ENCODE measurements around the gene LYPD6B. TPM values are rescaled to one million over a fixed set of nuclear protein-coding genes. Genes with fewer than 3 reads are reported as not detected.

The LYPD6B gene
- total and polyA plus RNA-seq, 2 donors from 2014 or later, result 9.4 to 17.6 TPM

GRCh38 chr2:149017116-149017985, 21.1 kb upstream of the LYPD6B start:
- H3K9me3 ChIP-seq (ENCODE audit: control insufficient read depth in 2 of 3, insufficient read depth in 1 of 3, low read length in 3 of 3), result no peaks in the 10 kb centered on the region
- H3K4me3 ChIP-seq (ENCODE audit: low read length in 3 of 3), result no peak overlapping the region
- peak; percentile 85 for TF ChIP-seq CTCF (IDR thresholded peaks at IDR 0.05; ENCODE audit: borderline replicate concordance, extremely low read depth, insufficient read depth)
- peak; percentile 75 to 93 (median 85) for DNase-seq
- no peak overlapping the region for H3K27ac ChIP-seq (ENCODE audit: low read depth in 2 of 2, low read length in 2 of 2)
- H3K27me3 ChIP-seq (ENCODE audit: control insufficient read depth, insufficient read depth, low read length), result no peaks in the 10 kb centered on the region
- H3K36me3 ChIP-seq (ENCODE audit: control insufficient read depth in 2 of 3, insufficient read depth in 3 of 3, low read length in 3 of 3), result no peaks in the 10 kb centered on the region
- H3K9ac ChIP-seq (ENCODE audit: low read length in 3 of 3), result no peak overlapping the region
- intact Hi-C loops (cut with DNase I), result loop anchor here (5.0 kb wide), 1 partner anchor 545 kb away; no protein-coding TSS in a partner anchor
- FAIRE-seq, result peak; percentile 68
- H3K4me1 ChIP-seq (ENCODE audit: control insufficient read depth in 2 of 3, insufficient read depth in 2 of 3, low read depth in 1 of 3, low read length in 3 of 3), result peaks cover 0 to 7% (median 6%) of the 10 kb centered on the region in 3 donors

- intact Hi-C loops (cut with DNase I), result loop anchor here (5.0 kb wide), 1 partner anchor 543 kb away; no protein-coding TSS in a partner anchor
- no peak for FAIRE-seq
These were observed 19.5 kb upstream of the LYPD6B start for GRCh38 chr2:149018981-149019380.

GRCh38 chr2:149019768-149020167, 18.7 kb upstream of the LYPD6B start:
- DNase-seq (no peak), FAIRE-seq (no peak)
- no peak overlapping the region for H3K4me3 ChIP-seq (ENCODE audit: low read length in 3 of 3)
- H3K9ac ChIP-seq (ENCODE audit: low read length in 3 of 3), result no peak overlapping the region
- H3K27ac ChIP-seq (ENCODE audit: low read depth in 2 of 2, low read length in 2 of 2), result no peak overlapping the region
- H3K4me1 ChIP-seq (ENCODE audit: control insufficient read depth in 2 of 3, insufficient read depth in 2 of 3, low read depth in 1 of 3, low read length in 3 of 3), result peaks cover 0 to 2% (median 0%) of the 10 kb centered on the region in 3 donors
- no peaks in the 10 kb centered on the region for H3K9me3 ChIP-seq (ENCODE audit: control insufficient read depth in 2 of 3, insufficient read depth in 1 of 3, low read length in 3 of 3)
- TF ChIP-seq CTCF (IDR thresholded peaks at IDR 0.05; ENCODE audit: borderline replicate concordance, extremely low read depth, insufficient read depth), result no peak
- H3K36me3 ChIP-seq (ENCODE audit: control insufficient read depth in 2 of 3, insufficient read depth in 3 of 3, low read length in 3 of 3), result no peaks in the 10 kb centered on the region
- intact Hi-C loops (cut with DNase I), result loop anchor here (5.0 kb wide), 1 partner anchor 543 kb away; no protein-coding TSS in a partner anchor
- H3K27me3 ChIP-seq (ENCODE audit: control insufficient read depth, insufficient read depth, low read length), result no peaks in the 10 kb centered on the region

More at GRCh38 chr2:149018981-149019380, 19.5 kb upstream of the LYPD6B start:
- no peak overlapping the region for H3K27ac ChIP-seq (ENCODE audit: low read depth in 2 of 2, low read length in 2 of 2)
- H3K9ac ChIP-seq (ENCODE audit: low read length in 3 of 3), result no peak overlapping the region
- no peaks in the 10 kb centered on the region for H3K36me3 ChIP-seq (ENCODE audit: control insufficient read depth in 2 of 3, insufficient read depth in 3 of 3, low read length in 3 of 3)
- no peak for TF ChIP-seq CTCF (IDR thresholded peaks at IDR 0.05; ENCODE audit: borderline replicate concordance, extremely low read depth, insufficient read depth)
- H3K4me1 ChIP-seq (ENCODE audit: control insufficient read depth in 2 of 3, insufficient read depth in 2 of 3, low read depth in 1 of 3, low read length in 3 of 3), result peaks cover 0 to 2% (median 0%) of the 10 kb centered on the region in 3 donors
- no peak overlapping the region for H3K4me3 ChIP-seq (ENCODE audit: low read length in 3 of 3)
- H3K9me3 ChIP-seq (ENCODE audit: control insufficient read depth in 2 of 3, insufficient read depth in 1 of 3, low read length in 3 of 3), result no peaks in the 10 kb centered on the region
- DNase-seq, result no peak
- H3K27me3 ChIP-seq (ENCODE audit: control insufficient read depth, insufficient read depth, low read length), result no peaks in the 10 kb centered on the region

All from kidney (tissue), 14 donors.